Measurements from ENCODE around the gene STXBP3. TPM values are rescaled to one million over a fixed set of nuclear protein-coding genes. Genes with fewer than 3 reads are reported as not detected.

Gene STXBP3
- total and polyA plus RNA-seq, 2 of the 13 experiments (the other 11 are each of a cell fraction or from before 2014, with no cell fraction given) = 13.0 to 20.8 TPM

DNA sequence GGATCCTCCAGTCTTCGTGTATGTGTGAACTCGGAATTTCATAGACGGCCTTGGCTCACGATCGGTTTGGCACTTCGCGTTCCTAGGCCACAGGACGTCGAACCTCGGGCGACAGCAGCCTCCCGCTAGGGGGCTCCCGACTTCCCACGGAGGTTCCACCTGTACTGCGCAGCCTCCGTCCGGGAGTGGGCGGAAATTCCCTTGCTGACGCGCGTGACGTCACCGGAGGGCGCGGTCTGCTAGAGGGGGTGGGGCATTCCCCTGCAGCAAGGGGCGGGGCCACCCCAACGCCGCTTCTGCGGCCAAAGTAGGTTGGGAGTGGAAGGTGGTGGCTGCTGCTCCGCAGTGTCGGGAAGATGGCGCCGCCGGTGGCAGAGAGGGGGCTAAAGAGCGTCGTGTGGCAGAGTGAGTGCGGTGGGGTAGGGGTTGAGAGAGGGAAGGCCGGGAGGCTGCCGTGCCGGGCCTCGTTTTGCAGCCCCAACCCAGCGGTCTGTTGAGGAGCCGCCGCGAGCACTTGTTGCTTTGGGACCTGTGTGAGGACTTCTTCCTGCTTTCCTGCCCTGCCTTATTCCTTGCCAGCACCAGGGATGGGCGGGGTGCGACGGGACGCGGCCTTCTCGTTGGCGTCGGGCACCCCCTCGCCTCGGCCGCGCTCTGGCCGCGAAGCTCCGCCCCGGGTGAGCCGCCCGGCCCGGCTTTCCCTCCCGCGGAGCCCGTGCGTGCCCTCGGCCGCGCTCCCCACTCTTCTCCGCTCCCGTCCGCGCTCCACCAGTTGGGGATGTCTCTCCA lies at the start of gene STXBP3 (continued):
- TF ChIP-seq SPEN (CRISPR knock-in tag; IDR thresholded peaks at IDR 0.05; ENCODE audit: low read depth) = peak; percentile 92
- TF ChIP-seq AGO2 (optimal IDR thresholded peaks at IDR 0.05; ENCODE audit: low read depth, low read length) = peak; percentile 71
- no peak for TF ChIP-seq DNMT3B (CRISPR knock-in tag; conservative IDR thresholded peaks at IDR 0.05)
- TF ChIP-seq TAF1 (CRISPR knock-in tag; IDR thresholded peaks at IDR 0.05) = peak; percentile 96
- peak; percentile 85 for TF ChIP-seq RFX5 (IDR thresholded peaks at IDR 0.05; ENCODE audit: low read depth, low read length)
- TF ChIP-seq TGIF2 (CRISPR knock-in tag; IDR thresholded peaks at IDR 0.05) = 0 out of 2 replicates have a peak, but pooled peaks have one; percentile 13
- peak; percentile 74 for TF ChIP-seq SALL2 (CRISPR knock-in tag; IDR thresholded peaks at IDR 0.05)
- peak; percentile 87; the same call in 1 of the 2 replicates for TF ChIP-seq ZNF350 (CRISPR knock-in tag; IDR thresholded peaks at IDR 0.05; ENCODE audit: borderline replicate concordance, low read depth)
- TF ChIP-seq ZFY (CRISPR knock-in tag; IDR thresholded peaks at IDR 0.05) = peak; percentile 91
- 0 out of 2 replicates have a peak, but pooled peaks have one; percentile 40 for TF ChIP-seq FOXO1 (CRISPR knock-in tag; IDR thresholded peaks at IDR 0.05)
- TF ChIP-seq SMAD3 (CRISPR knock-in tag; IDR thresholded peaks at IDR 0.05) = peak; percentile 70; the same call in 1 of the 2 replicates
- TF ChIP-seq ZNF777 (CRISPR knock-in tag; IDR thresholded peaks at IDR 0.05) = peak; percentile 100
- no peak; the same call in 1 of the 2 replicates for TF ChIP-seq ZNF670 (CRISPR knock-in tag; IDR thresholded peaks at IDR 0.05; ENCODE audit: borderline replicate concordance)
- TF ChIP-seq DDIT3 (CRISPR knock-in tag; IDR thresholded peaks at IDR 0.05) = no peak
- peak; percentile 27; the same call in 1 of the 2 replicates for TF ChIP-seq ZNF549 (CRISPR knock-in tag; IDR thresholded peaks at IDR 0.05)
- TF ChIP-seq ZNF563 (CRISPR knock-in tag; IDR thresholded peaks at IDR 0.05) = peak; percentile 32; the same call in 1 of the 2 replicates
- 0 out of 2 replicates have a peak, but pooled peaks have one; percentile 25 for TF ChIP-seq RNF219 (CRISPR knock-in tag; IDR thresholded peaks at IDR 0.05)
- TF ChIP-seq ZNF530 (CRISPR knock-in tag; IDR thresholded peaks at IDR 0.05; ENCODE audit: low read depth) = no peak
- TF ChIP-seq, protein P1, sequence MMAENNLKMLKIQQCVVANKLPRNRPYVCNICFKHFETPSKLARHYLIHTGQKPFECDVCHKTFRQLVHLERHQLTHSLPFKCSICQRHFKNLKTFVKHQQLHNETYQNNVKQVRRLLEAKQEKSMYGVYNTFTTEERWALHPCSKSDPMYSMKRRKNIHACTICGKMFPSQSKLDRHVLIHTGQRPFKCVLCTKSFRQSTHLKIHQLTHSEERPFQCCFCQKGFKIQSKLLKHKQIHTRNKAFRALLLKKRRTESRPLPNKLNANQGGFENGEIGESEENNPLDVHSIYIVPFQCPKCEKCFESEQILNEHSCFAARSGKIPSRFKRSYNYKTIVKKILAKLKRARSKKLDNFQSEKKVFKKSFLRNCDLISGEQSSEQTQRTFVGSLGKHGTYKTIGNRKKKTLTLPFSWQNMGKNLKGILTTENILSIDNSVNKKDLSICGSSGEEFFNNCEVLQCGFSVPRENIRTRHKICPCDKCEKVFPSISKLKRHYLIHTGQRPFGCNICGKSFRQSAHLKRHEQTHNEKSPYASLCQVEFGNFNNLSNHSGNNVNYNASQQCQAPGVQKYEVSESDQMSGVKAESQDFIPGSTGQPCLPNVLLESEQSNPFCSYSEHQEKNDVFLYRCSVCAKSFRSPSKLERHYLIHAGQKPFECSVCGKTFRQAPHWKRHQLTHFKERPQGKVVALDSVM (CRISPR knock-in tag; IDR thresholded peaks at IDR 0.05) = peak; percentile 60; the same call in 1 of the 2 replicates
- TF ChIP-seq ZNF276 (CRISPR knock-in tag; IDR thresholded peaks at IDR 0.05; ENCODE audit: low read depth) = peak; percentile 70; the same call in 1 of the 2 replicates
- peak; percentile 62; the same call in 1 of the 2 replicates for TF ChIP-seq RARG (CRISPR knock-in tag; IDR thresholded peaks at IDR 0.05; ENCODE audit: low read depth)
- TF ChIP-seq ZBTB7B (CRISPR knock-in tag; IDR thresholded peaks at IDR 0.05) = no peak
- peak; percentile 63; the same call in 1 of the 2 replicates for TF ChIP-seq ZSCAN12 (CRISPR knock-in tag; IDR thresholded peaks at IDR 0.05)
- TF ChIP-seq ZNF253 (CRISPR knock-in tag; IDR thresholded peaks at IDR 0.05; ENCODE audit: borderline replicate concordance) = no peak
